Uterus (tissue), 4 donors: ENCODE measurements around the gene ZNF407. TPM values are rescaled to one million over a fixed set of nuclear protein-coding genes. Genes with fewer than 3 reads are reported as not detected.

ENCODE experiments used
- DNase-seq, 2 donors: peaks; one replicate each; pipeline ENCODE4 v3.0.0-alpha.2; 2019 to 2020
- H3K27ac ChIP-seq, 2 donors: fragments of 200-600 bp; sonication (generic); 1 replicate in 1 of 2; 2 replicates in 1 of 2; pipeline ENCODE4 v1.5.1; 2016 to 2018
- H3K27me3 ChIP-seq, 2 donors: fragments of 200-600 bp; sonication (generic); one replicate each; pipeline ENCODE4 v1.5.1; 2018 to 2019; ENCODE audit warnings: control low read depth in 1 of 2
- H3K36me3 ChIP-seq, 2 donors: fragments of 200-600 bp; sonication (generic); one replicate each; pipeline ENCODE4 v1.5.1; 2019; ENCODE audit warnings: control low read depth in 1 of 2
- H3K4me1 ChIP-seq, 2 donors: fragments of 200-600 bp; sonication (generic); one replicate each; pipeline ENCODE4 v1.5.1; 2018 to 2019; ENCODE audit warnings: control low read depth in 1 of 2
- H3K4me3 ChIP-seq, 2 donors: fragments of 200-600 bp; sonication (generic); 1 replicate in 1 of 2; 2 replicates in 1 of 2; pipeline ENCODE4 v1.5.1; 2018 to 2019; ENCODE audit warnings: mild to moderate bottlenecking in 1 of 2
- H3K9me3 ChIP-seq, 2 donors: fragments of 200-600 bp; sonication (generic); one replicate each; pipeline ENCODE4 v1.5.1; 2019; ENCODE audit warnings: control low read depth in 1 of 2
- CTCF ChIP-seq, 4 experiments: fragments of 200-600 bp in 2 of 4; fragments of 450-650 bp in 2 of 4; sonication (generic) in 2 of 4; IDR thresholded peaks; one replicate each; pipeline ENCODE4 v1.5.1; 2016 to 2019; ENCODE audit warnings: antibody characterized with exemption in 4 of 4, mild to moderate bottlenecking in 2 of 4, moderate library complexity in 1 of 4
- POLR2A ChIP-seq, 2 donors: fragments of 450-650 bp; IDR thresholded peaks; one replicate each; pipeline ENCODE4 v1.6.1; 2016; ENCODE audit warnings: antibody characterized with exemption in 2 of 2, mild to moderate bottlenecking in 1 of 2, moderate library complexity in 1 of 2
- intact Hi-C: fragments of 100-400 bp; cut with DNase I; formaldehyde crosslinking; loops from one replicate; pipeline ENCODE4 v1.15.1; 2023; ENCODE audit warnings: low total_unique reads
- total RNA-seq, 4 donors: library from RNA; depleted of rRNA in 3 of 4; stranded (reverse); fragments of >200 nt in 3 of 4; gene quantifications; one replicate each; pipeline versions ENCODE4 v1.1.0 to v1.2.4, GENCODE V29; 2014 to 2023
- donor health status: DM: yes; HTN: yes; CAD: no.

Gene ZNF407
- total RNA-seq, 4 donors from 2014 or later, result 10.6 to 38.9 (median 23.7) TPM

GRCh38 chr18:74610051-74610615, 12.5 kb downstream of the ZNF407 start:
- intact Hi-C loops, result no loop called here

GRCh38 chr18:74610860-74611259, 13.2 kb downstream of the ZNF407 start:
- intact Hi-C loops, result no loop called here
- Histone ChIP-seq H3K9me3 (no peaks in the 10 kb centered on the region), H3K4me1 (no peaks in the 10 kb centered on the region), H3K27ac (no peak overlapping the region), H3K27me3 (no peaks in the 10 kb centered on the region), H3K4me3 (no peak overlapping the region), H3K36me3 (no peaks in the 10 kb centered on the region)
- no peak for DNase-seq
- TF ChIP-seq CTCF (IDR thresholded peaks at IDR 0.05) (no peak), POLR2A (IDR thresholded peaks at IDR 0.05) (no peak)

More at GRCh38 chr18:74610051-74610615, 12.5 kb downstream of the ZNF407 start:
- no peak overlapping the region for H3K4me3 ChIP-seq
- H3K4me1 ChIP-seq, result no peaks in the 10 kb centered on the region
- no peak for DNase-seq
- no peaks in the 10 kb centered on the region for H3K9me3 ChIP-seq
- TF ChIP-seq CTCF (IDR thresholded peaks at IDR 0.05) (no peak), POLR2A (IDR thresholded peaks at IDR 0.05) (no peak)
- no peaks in the 10 kb centered on the region for H3K36me3 ChIP-seq
- H3K27me3 ChIP-seq, result no peaks in the 10 kb centered on the region
- no peak overlapping the region for H3K27ac ChIP-seq

- H3K9me3 ChIP-seq, result no peaks in the 10 kb centered on the region
- H3K4me1 ChIP-seq, result no peaks in the 10 kb centered on the region
- no peaks in the 10 kb centered on the region for H3K27me3 ChIP-seq
- intact Hi-C loops, result no loop called here
- TF ChIP-seq POLR2A (IDR thresholded peaks at IDR 0.05) (no peak), CTCF (IDR thresholded peaks at IDR 0.05) (no peak)
- H3K4me3 ChIP-seq, result no peak overlapping the region
- DNase-seq, result no peak
- no peaks in the 10 kb centered on the region for H3K36me3 ChIP-seq
- no peak overlapping the region for H3K27ac ChIP-seq
Measured at GRCh38 chr18:74611765-74612164, 14.1 kb downstream of the ZNF407 start.

GRCh38 chr18:74613381-74613780, 15.7 kb downstream of the ZNF407 start:
- Histone ChIP-seq H3K36me3 (no peaks in the 10 kb centered on the region), H3K27ac (no peak overlapping the region), H3K4me1 (no peaks in the 10 kb centered on the region), H3K4me3 (no peak overlapping the region), H3K27me3 (no peaks in the 10 kb centered on the region), H3K9me3 (no peaks in the 10 kb centered on the region)
- no peak for DNase-seq
- intact Hi-C loops, result no loop called here
- no peak for TF ChIP-seq POLR2A (IDR thresholded peaks at IDR 0.05)
- TF ChIP-seq CTCF (IDR thresholded peaks at IDR 0.05), result no peak

GRCh38 chr18:74616494-74616893, 18.8 kb downstream of the ZNF407 start:
- TF ChIP-seq POLR2A (IDR thresholded peaks at IDR 0.05) (no peak), CTCF (IDR thresholded peaks at IDR 0.05) (no peak)
- H3K4me1 ChIP-seq, result no peaks in the 10 kb centered on the region
- H3K27ac ChIP-seq, result no peak overlapping the region
- H3K4me3 ChIP-seq, result no peak overlapping the region
- H3K9me3 ChIP-seq, result no peaks in the 10 kb centered on the region
- no peaks in the 10 kb centered on the region for H3K27me3 ChIP-seq
- H3K36me3 ChIP-seq, result no peaks in the 10 kb centered on the region
- DNase-seq, result no peak
- intact Hi-C loops, result no loop called here
